Lower leg skin (tissue), 3 donors: ENCODE measurements around the gene PLOD1.

Experiments used
- POLR2A ChIP-seq, 2 donors: fragments of 450-650 bp; IDR thresholded peaks; one replicate each; pipeline ENCODE4 v1.6.1; 2016 to 2017; ENCODE audit warnings: antibody characterized with exemption in 2 of 2, mild to moderate bottlenecking in 1 of 2, moderate library complexity in 1 of 2
- TF ChIP-seq, protein P1 (sequence below), 3 donors: fragments of 450-650 bp; IDR thresholded peaks; one replicate each; pipeline ENCODE4 v1.5.1; 2016; ENCODE audit warnings: antibody characterized with exemption in 3 of 3, mild to moderate bottlenecking in 3 of 3, moderate library complexity in 2 of 3

DNA sequence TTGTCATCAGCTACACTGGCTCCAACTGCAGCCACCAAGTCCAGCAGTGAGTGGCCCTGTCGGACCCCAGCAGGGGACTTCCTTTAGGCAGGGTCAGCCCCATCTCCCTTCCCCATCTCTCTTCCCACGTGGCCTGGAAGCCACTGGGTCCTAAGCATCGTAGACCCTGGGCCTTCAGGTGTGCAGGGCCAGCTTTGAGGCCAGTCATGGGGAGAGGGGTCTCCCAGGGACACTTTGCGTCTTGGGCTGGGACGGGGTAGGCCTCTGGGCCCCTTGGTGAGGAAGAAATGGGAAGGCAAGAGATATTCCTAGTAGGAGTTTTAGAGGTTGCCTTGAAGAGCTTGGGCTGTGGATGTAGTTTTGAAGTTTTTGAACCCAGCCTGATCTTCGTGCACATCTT, 72.7 kb downstream of the PLOD1 start:
- TF ChIP-seq, protein P1, sequence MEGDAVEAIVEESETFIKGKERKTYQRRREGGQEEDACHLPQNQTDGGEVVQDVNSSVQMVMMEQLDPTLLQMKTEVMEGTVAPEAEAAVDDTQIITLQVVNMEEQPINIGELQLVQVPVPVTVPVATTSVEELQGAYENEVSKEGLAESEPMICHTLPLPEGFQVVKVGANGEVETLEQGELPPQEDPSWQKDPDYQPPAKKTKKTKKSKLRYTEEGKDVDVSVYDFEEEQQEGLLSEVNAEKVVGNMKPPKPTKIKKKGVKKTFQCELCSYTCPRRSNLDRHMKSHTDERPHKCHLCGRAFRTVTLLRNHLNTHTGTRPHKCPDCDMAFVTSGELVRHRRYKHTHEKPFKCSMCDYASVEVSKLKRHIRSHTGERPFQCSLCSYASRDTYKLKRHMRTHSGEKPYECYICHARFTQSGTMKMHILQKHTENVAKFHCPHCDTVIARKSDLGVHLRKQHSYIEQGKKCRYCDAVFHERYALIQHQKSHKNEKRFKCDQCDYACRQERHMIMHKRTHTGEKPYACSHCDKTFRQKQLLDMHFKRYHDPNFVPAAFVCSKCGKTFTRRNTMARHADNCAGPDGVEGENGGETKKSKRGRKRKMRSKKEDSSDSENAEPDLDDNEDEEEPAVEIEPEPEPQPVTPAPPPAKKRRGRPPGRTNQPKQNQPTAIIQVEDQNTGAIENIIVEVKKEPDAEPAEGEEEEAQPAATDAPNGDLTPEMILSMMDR (IDR thresholded peaks at IDR 0.05), result no peak
- no peak for TF ChIP-seq POLR2A (IDR thresholded peaks at IDR 0.05)
